GM13977 (cell line): ENCODE data around the gene DDIT4.

ENCODE experiments used
- DNase-seq: peaks from one replicate; pipeline ENCODE4 v3.0.0; 2012; ENCODE audit warnings: low spot score
- in situ Hi-C: fragments of 300-500 bp; cut with MboI; formaldehyde crosslinking; loops from one replicate; pipeline ENCODE4 v1.12.0; 2022; ENCODE audit warnings: low sequenced_read_pairs, low pct_unique_long_range_greater_than_20kb, mixed read lengths, inconsistent platforms; ENCODE audit not compliant: unreplicated experiment
- TF ChIP-seq, protein P1 (sequence below): IDR thresholded peaks from 2 replicates; pipeline ENCODE4 v1.5.1; 2012; ENCODE audit warnings: mild to moderate bottlenecking, control low read depth; ENCODE audit not compliant: insufficient read depth; ENCODE audit errors: extremely low read depth, missing control alignments

The DDIT4 gene

DNA sequence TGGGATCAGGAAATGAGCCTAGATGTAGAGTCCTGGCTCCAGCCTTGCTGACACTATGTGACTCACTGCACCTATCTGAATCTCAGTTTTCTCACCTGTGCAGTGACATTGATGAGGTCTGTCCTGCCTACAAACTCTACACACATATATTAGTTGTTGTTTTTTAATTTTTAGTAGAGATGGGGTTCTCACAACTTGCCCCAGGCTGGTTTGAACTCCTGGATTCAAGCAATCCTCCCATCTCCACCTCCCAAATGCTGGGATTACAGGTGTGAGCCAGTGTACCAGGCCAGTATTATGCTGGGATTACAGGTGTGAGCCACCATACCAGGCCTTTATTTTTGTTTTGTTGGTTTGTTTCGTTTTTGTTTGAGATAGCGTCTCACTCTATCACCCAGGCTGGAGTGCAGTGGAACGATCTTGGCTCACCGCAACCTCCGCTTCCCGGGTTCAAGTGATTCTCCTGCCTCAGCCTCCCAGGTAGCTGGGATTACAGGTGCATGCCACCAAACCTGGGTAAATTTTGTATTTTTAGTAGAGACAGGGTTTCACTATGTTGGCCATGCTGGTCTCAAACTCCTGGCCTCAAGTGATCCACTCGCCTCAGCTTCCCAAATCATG lies 11.8 kb upstream of the DDIT4 start:
- TF ChIP-seq, protein P1, sequence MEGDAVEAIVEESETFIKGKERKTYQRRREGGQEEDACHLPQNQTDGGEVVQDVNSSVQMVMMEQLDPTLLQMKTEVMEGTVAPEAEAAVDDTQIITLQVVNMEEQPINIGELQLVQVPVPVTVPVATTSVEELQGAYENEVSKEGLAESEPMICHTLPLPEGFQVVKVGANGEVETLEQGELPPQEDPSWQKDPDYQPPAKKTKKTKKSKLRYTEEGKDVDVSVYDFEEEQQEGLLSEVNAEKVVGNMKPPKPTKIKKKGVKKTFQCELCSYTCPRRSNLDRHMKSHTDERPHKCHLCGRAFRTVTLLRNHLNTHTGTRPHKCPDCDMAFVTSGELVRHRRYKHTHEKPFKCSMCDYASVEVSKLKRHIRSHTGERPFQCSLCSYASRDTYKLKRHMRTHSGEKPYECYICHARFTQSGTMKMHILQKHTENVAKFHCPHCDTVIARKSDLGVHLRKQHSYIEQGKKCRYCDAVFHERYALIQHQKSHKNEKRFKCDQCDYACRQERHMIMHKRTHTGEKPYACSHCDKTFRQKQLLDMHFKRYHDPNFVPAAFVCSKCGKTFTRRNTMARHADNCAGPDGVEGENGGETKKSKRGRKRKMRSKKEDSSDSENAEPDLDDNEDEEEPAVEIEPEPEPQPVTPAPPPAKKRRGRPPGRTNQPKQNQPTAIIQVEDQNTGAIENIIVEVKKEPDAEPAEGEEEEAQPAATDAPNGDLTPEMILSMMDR = no peak
- DNase-seq = no peak
- in situ Hi-C loops = no loop called here

DNA sequence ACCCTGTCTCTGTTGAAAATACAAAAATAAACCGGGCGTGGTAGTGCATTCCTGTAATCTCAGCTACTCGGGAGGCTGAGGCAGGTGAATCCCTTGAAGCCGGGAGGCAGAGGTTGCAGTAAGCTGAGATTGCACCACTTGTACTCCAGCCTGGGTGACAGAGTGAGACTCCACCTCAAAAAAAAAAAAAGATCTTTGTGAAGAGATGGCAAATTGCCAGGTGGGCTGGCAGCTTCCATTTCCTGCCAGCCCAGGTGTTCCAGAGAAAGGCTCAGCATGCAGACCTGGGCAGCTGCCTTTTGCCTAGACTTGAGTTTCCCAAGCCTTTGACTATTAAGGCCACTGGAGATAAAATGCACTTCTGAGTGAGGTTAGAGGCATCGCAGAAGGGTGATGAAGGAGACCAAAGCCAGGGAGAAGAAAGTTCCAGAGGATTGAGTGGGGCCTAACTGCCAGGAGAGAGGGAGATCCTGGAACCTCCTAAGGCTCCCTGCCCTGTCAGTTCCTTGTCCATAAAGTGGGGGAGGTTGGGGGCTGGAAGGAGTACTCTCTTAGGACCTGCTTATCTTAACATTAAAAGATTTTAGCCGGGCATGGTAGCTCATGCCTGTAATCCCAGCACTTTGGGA lies 10.0 kb upstream of the DDIT4 start:
- in situ Hi-C loops = no loop called here
- TF ChIP-seq, protein P1 = no peak
- DNase-seq = no peak

DNA sequence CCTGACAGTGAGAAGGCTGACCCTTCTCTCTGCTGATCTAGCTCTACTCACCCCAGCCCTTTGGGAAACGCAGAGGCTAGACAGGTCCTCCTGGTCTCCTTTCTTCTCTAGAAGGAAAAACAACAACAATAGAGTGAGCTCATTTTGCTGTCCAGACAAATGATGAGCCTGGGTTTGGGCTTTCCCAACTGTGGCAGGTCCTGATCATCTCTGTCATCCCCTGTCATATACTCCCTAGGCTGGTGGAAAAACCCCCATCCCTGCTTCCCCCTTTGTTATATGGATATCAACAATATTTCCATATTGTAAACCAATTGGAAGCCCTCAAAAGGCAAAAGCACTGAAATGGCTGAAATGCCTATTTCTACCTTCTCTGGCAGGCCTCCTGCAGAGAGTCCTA lies 9.2 kb upstream of the DDIT4 start:
- DNase-seq = no peak
- in situ Hi-C loops = no loop called here
- TF ChIP-seq, protein P1 = no peak

DNA sequence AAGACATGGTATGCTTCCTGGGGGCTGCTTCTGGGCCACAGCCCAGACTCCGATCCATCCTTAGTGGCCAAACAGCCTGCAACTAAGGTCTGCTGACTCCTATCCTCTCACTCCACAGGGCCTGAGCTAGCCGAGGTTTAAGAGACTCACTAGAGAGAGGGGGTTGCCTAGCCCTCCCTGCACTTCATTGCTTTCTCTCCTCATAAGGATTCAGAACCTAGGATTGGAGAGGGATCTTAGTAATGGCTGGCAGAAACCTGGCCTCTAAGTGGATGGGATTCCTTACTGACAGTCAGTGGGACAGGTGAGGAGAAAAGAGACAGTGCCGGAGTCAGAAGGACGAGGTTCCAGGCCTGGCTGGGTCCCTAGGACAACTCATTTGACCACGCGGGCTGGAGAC lies 8.2 kb upstream of the DDIT4 start:
- no peak for DNase-seq
- in situ Hi-C loops = no loop called here
- TF ChIP-seq, protein P1 = no peak

DNA sequence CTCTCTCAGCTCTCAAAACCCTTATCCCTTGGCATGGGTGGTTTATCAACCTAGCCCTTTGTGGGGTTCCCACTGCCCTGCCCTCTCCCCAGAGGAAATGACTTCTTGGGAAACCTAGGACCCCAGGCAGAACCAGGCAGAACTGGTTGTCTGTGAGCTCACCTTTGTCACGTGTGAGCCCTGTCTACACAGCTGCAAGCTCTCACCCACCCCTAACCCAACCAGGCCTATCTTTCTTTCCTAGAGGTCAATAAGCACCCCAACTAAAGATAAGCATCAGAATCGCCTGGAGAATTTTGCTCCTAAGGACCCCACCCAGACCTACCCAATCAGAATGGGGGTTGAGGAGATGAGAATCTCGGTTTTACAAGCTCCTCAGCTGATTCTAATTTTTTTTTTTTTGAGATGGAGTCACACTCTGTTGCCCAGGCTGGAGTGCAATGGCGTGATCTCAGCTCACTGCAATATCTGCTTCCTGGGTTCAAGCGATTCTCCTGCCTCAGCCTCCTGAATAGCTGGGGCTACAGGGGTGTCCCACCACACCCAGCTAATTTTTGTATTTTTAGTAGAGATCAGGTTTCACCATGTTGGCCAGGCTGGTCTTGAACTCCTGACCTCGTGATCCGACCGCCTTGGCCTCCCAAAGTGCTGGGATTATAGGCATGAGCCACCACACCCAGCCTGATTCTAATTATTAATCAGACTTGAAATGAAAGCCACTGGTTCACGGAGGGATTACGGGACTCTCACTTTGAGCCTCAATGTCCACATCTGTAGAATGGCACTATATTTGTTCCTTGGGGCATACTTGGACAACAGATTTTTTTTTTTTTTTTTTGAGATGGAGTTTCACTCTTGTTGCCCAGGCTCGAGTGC lies 7.5 kb upstream of the DDIT4 start:
- DNase-seq = no peak
- TF ChIP-seq, protein P1 = no peak
- in situ Hi-C loops = no loop called here

DNA sequence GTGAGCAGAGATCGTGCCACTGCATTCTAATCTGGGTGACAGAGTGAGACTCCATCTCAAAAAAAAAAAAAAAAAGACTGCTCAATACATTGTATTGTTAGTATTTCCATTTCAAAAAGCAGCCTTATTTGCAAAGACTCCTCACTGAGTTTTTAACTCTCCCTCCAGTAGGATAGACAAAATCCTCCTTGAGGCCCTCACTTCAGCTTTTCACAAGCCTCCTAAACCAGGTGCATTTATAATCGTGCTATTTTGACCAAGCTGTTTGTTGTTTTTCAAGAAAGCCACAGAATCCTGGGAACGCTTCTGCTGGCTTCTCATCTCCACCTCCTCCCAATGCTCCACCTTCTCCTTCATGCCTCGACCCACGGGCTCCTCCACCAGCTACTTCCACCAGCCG lies 6.3 kb upstream of the DDIT4 start:
- in situ Hi-C loops = no loop called here
- DNase-seq = no peak
- TF ChIP-seq, protein P1 = no peak
